Duodenal mucosa (tissue), 2 donors: ENCODE results near the gene PADI6.

Experiments
- H3K27ac ChIP-seq: one replicate; pipeline ENCODE4 v1.7.0; 2013; ENCODE audit warnings: low read depth, low read length
- H3K27me3 ChIP-seq, 2 donors: one replicate each; pipeline ENCODE4 v1.7.0; 2013; ENCODE audit warnings: low read length in 2 of 2, control low read depth in 1 of 2; ENCODE audit not compliant: insufficient read depth in 2 of 2, control insufficient read depth in 1 of 2
- H3K36me3 ChIP-seq, 2 donors: one replicate each; pipeline ENCODE4 v1.7.0; 2013; ENCODE audit warnings: low read length in 2 of 2, control low read depth in 1 of 2; ENCODE audit not compliant: insufficient read depth in 2 of 2, control insufficient read depth in 1 of 2
- H3K4me1 ChIP-seq, 2 donors: one replicate each; pipeline ENCODE4 v1.7.0; 2013; ENCODE audit warnings: low read length in 2 of 2, control low read depth in 1 of 2; ENCODE audit not compliant: insufficient read depth in 2 of 2, control insufficient read depth in 1 of 2
- H3K4me3 ChIP-seq, 2 donors: one replicate each; pipeline ENCODE4 v1.7.0; 2013; ENCODE audit warnings: low read length in 2 of 2, low read depth in 1 of 2
- H3K9ac ChIP-seq, 2 donors: one replicate each; pipeline ENCODE4 v1.7.0; 2013; ENCODE audit warnings: low read length in 2 of 2, low read depth in 1 of 2
- H3K9me3 ChIP-seq, 2 donors: one replicate each; pipeline ENCODE4 v1.7.0; 2013; ENCODE audit warnings: low read length in 2 of 2, control low read depth in 1 of 2; ENCODE audit not compliant: control insufficient read depth in 1 of 2

Gene PADI6

DNA sequence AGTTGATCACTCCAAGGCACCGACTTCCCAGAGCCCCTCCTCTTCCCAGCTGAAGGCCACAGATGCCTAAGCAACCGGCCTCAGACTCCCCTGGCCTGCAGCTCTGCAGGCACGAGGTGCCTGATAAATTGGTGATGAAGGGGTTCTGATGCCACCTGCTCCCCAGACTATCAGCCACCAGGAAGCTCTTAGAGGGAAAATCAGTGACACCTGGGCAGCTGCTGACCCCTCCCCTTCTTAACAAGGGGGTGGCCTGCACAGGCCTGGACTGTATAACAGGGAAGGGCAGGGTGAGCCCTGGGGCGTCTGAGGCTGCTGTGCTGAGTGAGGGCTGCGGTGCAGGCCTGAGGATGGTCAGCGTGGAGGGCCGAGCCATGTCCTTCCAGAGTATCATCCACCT, at the start of gene PADI6:
Gene PADI6, plus strand, starts transcription at position 301 of the 400 bp plus-strand sequence. Its CDS starts 50 bp downstream, at position 351.
- H3K4me1 ChIP-seq: no peaks in the 10 kb centered on the region
- no peak within 1 kb of the TSS for H3K4me3 ChIP-seq
- H3K36me3 ChIP-seq: no peaks in the 10 kb centered on the region
- no peak within 1 kb of the TSS for H3K9ac ChIP-seq
- H3K27ac ChIP-seq: no peak within 1 kb of the TSS
- no peaks in the 10 kb centered on the region for H3K27me3 ChIP-seq
- H3K9me3 ChIP-seq: no peaks in the 10 kb centered on the region

DNA sequence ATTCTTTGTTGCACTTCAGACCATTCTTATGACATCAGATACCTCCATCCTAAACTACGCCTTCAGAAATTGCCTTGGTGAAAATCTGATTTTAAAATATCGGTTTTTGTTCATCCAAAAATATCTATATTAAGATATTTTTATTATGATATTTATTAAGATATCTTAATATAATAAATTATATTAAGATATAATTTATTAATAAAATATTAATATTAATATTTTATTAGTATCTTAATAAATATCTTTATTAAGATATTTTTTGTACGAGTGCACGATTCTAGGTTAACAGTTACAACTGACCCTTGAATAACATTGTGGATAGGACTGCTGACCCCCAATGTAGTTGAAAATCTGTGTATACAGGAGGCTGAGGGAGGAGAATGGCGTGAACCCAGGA, 43.1 kb upstream of the PADI6 start:
- H3K27ac ChIP-seq: no peak overlapping the region
- no peak overlapping the region for H3K9ac ChIP-seq
- H3K4me3 ChIP-seq: no peak overlapping the region
- H3K36me3 ChIP-seq: no peaks in the 10 kb centered on the region
- H3K27me3 ChIP-seq: peaks cover 4 to 15% of the 10 kb centered on the region in 2 donors
- H3K9me3 ChIP-seq: no peaks in the 10 kb centered on the region
- H3K4me1 ChIP-seq: no peaks in the 10 kb centered on the region

DNA sequence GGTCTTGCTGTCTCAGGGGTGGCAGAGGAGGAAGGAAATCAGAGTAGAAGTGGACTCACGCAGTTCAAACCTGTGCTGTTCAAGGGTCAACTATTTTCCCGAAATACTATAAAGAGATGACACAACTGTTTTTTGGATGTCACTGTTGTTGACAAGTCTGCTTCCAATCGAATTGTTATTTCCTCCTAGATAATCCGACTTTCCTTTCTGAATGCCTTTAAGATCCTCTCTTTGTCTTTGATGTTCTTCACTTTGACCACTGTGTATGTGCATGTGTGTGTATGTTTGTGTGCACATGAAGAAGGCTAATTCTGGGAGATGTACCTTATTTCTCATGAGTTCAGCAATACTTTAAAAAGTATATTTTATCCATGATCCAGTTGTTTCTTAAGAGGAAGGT, 42.4 kb upstream of the PADI6 start:
- no peak overlapping the region for H3K4me3 ChIP-seq
- H3K27ac ChIP-seq: no peak overlapping the region
- peaks cover 4 to 15% of the 10 kb centered on the region in 2 donors for H3K27me3 ChIP-seq
- no peaks in the 10 kb centered on the region for H3K36me3 ChIP-seq
- no peaks in the 10 kb centered on the region for H3K9me3 ChIP-seq
- no peak overlapping the region for H3K9ac ChIP-seq
- no peaks in the 10 kb centered on the region for H3K4me1 ChIP-seq

DNA sequence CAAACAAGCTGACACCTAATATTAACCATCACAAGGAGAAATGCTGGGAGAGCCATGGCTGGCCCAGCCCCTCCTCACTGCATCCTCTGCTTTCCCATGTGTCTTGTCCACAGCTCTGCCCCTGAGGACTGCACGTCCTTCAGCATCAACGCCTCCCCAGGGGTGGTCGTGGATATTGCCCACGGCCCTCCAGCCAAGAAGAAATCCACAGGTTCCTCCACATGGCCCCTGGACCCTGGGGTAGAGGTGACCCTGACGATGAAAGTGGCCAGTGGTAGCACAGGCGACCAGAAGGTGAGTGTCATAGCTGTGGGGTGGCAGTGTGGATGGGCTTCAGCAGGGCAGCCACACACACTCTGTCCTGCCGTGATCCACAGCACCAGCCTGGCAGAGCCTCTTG, 41.1 kb upstream of the PADI6 start:
- Histone ChIP-seq H3K9ac (no peak overlapping the region), H3K27ac (no peak overlapping the region), H3K4me3 (no peak overlapping the region), H3K9me3 (no peaks in the 10 kb centered on the region), H3K4me1 (no peaks in the 10 kb centered on the region), H3K27me3 (peaks cover 10 to 15% of the 10 kb centered on the region in 2 donors), H3K36me3 (no peaks in the 10 kb centered on the region)

DNA sequence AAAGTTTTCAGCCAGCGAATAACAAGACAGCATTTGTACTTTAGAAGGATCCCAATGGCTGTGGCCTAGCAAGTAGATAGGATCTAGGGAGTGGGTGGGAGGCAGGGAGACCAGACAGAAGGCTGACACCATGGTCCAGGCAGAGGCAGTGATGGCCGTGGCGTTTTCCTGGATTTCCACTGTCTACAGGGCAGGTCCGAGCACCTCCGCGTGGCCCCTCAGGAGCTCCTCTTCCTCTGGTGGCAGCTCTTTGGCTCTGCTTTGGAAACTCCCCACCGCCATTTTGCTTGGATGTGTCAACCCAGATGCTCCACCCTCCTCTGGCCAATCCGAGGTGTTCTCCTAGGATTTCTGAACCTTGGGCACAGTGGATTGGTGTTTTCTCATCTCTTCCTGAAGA, 38.9 kb upstream of the PADI6 start:
- H3K27ac ChIP-seq: no peak overlapping the region
- H3K9ac ChIP-seq: no peak overlapping the region
- H3K27me3 ChIP-seq: peaks cover 10 to 20% of the 10 kb centered on the region in 2 donors
- no peaks in the 10 kb centered on the region for H3K36me3 ChIP-seq
- no peaks in the 10 kb centered on the region for H3K9me3 ChIP-seq
- H3K4me1 ChIP-seq: no peaks in the 10 kb centered on the region
- no peak overlapping the region for H3K4me3 ChIP-seq

DNA sequence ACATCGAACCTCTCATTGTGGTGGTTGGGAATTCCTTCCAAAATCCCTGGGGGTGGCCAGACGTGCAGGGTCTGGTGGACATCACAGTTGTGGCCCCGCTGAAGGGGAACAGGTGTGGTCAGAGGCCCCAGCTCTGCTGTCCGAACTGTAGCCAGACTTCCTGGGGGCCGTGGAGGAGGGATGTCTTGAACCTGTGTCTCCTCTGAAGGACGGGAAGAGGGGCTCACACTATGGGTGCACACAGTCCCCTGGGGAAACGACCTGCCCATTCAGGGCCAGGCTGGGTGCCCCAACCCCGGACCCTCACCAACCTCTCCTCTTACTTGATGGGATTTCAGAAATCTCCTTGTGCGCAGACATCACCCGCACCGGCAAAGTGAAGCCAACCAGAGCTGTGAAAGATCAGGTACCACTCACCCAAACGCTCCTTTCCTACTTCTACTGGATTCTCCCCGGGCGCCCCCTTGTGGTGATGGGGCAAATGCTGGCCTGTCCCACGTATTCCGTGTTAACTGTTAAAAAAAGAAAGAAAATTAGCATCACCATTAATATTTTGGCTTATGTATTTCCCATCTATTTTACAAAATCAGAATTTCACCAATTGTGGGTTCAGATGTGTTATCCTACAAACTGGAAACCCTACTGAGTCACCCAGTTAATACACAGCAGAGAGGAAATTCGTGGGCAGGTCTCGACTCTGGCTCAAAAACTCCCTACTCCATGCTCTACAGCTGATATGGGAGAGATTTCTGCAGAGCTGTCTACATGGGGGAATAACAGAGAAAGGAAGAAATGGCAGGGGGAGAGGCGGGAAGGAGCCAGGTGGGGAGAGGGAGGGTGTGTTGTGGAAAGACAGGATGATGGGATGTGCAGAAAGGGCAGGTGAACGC, 35.9 kb upstream of the PADI6 start:
- no peaks in the 10 kb centered on the region for H3K36me3 ChIP-seq
- H3K4me1 ChIP-seq: no peaks in the 10 kb centered on the region
- H3K27ac ChIP-seq: no peak overlapping the region
- H3K4me3 ChIP-seq: no peak overlapping the region
- no peaks in the 10 kb centered on the region for H3K9me3 ChIP-seq
- H3K27me3 ChIP-seq: peaks cover 10 to 20% of the 10 kb centered on the region in 2 donors
- H3K9ac ChIP-seq: no peak overlapping the region

DNA sequence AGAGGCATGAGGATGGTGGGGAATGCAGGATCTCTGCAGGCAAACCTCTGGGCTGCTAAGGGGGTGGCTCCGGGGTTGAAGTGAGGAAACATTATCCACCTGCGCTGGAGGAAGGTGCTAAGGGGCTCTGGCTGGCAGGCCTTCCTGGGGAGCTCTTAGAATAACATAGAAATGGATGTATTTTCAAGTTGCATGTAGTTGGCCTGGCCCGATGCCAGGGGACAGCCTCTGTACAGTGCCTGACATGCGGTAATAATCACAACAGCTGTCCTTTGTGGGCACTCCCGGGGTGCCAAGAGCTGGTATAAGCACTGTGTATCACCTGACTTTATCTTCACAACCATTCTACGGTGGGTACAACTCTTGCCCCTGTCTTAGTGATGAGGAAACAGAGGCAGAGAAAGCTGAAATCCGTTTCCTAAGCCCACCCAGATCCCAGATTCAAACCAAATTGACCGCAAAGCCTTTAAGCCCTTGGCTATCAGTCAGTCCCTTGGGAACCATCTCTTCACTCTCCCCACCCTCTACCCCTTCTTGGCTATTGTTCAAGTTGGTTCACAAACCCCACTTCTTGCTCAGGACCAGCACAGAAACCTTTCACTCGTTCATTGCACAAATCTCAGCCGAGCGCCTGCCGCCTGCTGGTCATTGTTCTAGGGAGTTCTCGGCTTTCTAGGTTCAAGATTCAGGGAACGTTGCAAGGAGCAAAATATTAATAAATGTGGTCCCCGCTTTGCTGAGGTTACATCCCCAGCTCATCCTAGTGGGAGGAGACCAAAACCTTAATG, 33.1 kb upstream of the PADI6 start:
- H3K9me3 ChIP-seq: no peaks in the 10 kb centered on the region
- H3K36me3 ChIP-seq: no peaks in the 10 kb centered on the region
- H3K9ac ChIP-seq: no peak overlapping the region
- H3K4me3 ChIP-seq: no peak overlapping the region
- H3K27me3 ChIP-seq: peaks cover 6 to 17% of the 10 kb centered on the region in 2 donors
- no peaks in the 10 kb centered on the region for H3K4me1 ChIP-seq
- H3K27ac ChIP-seq: no peak overlapping the region

DNA sequence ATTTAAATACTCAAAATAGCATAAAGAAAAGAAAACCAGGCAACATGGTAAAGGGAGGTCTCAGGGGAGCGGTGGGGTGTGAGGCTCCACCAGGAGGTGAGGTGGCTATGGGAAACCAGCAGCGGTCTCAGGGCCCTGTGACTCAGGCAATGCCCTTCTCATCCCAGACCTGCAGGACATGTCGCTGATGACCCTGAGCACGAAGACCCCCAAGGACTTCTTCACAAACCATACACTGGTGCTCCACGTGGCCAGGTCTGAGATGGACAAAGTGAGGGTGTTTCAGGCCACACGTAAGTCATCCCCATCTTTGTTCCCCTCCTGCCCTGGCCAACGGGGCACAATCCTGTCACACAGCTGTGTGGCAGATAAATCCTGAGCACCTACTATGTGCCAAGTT, 32.5 kb upstream of the PADI6 start:
- H3K9me3 ChIP-seq: no peaks in the 10 kb centered on the region
- H3K36me3 ChIP-seq: no peaks in the 10 kb centered on the region
- no peaks in the 10 kb centered on the region for H3K4me1 ChIP-seq
- peaks cover 6 to 17% of the 10 kb centered on the region in 2 donors for H3K27me3 ChIP-seq
- no peak overlapping the region for H3K9ac ChIP-seq
- no peak overlapping the region for H3K27ac ChIP-seq
- H3K4me3 ChIP-seq: no peak overlapping the region

DNA sequence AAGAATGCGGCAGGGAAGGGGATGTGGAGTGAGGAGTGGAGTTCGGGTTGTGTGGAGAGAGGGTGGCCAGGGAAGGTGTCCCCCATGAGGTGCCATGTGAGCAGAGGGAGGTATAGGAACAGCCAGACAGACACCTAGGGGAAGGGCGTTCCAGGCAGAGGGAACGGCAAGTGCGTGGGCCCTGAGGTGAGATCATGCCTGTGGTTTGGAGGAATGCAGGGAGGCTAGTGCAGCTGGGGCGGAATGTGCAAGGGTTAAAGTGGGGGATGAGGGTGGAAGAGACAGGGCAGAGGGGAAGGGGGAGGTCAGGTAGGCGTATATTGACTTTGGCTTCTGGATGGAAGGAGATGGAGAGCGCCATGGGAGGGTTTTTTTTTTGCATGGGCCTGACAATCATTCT, 31.6 kb upstream of the PADI6 start:
- no peaks in the 10 kb centered on the region for H3K9me3 ChIP-seq
- H3K9ac ChIP-seq: no peak overlapping the region
- H3K27ac ChIP-seq: no peak overlapping the region
- no peak overlapping the region for H3K4me3 ChIP-seq
- H3K27me3 ChIP-seq: peaks cover 5 to 17% of the 10 kb centered on the region in 2 donors
- H3K4me1 ChIP-seq: no peaks in the 10 kb centered on the region
- no peaks in the 10 kb centered on the region for H3K36me3 ChIP-seq

DNA sequence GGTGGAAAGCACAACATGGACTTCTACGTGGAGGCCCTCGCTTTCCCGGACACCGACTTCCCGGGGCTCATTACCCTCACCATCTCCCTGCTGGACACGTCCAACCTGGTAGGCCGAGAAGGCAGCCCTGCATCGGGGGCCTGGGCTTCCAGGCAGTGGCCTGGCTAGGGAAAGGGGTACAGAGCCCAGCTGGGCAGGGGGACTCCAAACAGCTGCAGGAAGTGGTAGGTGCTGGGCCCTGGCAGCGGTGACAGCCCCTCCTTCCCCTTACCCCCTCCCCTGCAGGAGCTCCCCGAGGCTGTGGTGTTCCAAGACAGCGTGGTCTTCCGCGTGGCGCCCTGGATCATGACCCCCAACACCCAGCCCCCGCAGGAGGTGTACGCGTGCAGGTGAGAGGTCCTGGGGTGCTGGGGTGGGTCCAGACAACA, 30.0 kb upstream of the PADI6 start:
- H3K4me1 ChIP-seq: no peaks in the 10 kb centered on the region
- no peaks in the 10 kb centered on the region for H3K9me3 ChIP-seq
- H3K36me3 ChIP-seq: no peaks in the 10 kb centered on the region
- no peak overlapping the region for H3K27ac ChIP-seq
- no peak overlapping the region for H3K4me3 ChIP-seq
- H3K9ac ChIP-seq: no peak overlapping the region
- peaks cover 0 to 12% of the 10 kb centered on the region in 2 donors for H3K27me3 ChIP-seq
